ENCODE results near the gene TP53TG5. TPM values are rescaled to one million over a fixed set of nuclear protein-coding genes. Genes with fewer than 3 reads are reported as not detected.

The TP53TG5 gene
- total RNA-seq, 1 experiment from 2014 or later = 0.85 TPM

GRCh38 chr20:45407783-45408645 lies 29.9 kb upstream of the TP53TG5 start, which contains the start of gene DBNDD2 (continued):
- no peak for TF ChIP-seq MAX (CRISPR knock-in tag; IDR thresholded peaks at IDR 0.05)

GRCh38 chr20:45407067-45407745 lies 29.1 kb upstream of the TP53TG5 start:
- Mint-ChIP-seq H3K4me1 (peaks cover 12% of the 10 kb centered on the region), H3K27me3 (ENCODE audit: low read depth) (peaks cover 26% of the 10 kb centered on the region), H3K9me3 (peaks cover 6% of the 10 kb centered on the region; the same call in 1 of the 2 replicates), H3K4me3 (peak overlapping the region; percentile 84), H3K36me3 (peaks cover 14% of the 10 kb centered on the region), H3K27ac (peak overlapping the region; percentile 18; the same call in 1 of the 2 replicates)
- DNase-seq (ENCODE audit: low spot score) = no peak
- peak; percentile 46 for ATAC-seq
- TF ChIP-seq MAX (CRISPR knock-in tag; IDR thresholded peaks at IDR 0.05) (0 out of 2 replicates have a peak, but pooled peaks have one; percentile 19), ZNF219 (CRISPR knock-in tag; IDR thresholded peaks at IDR 0.05; ENCODE audit: borderline replicate concordance) (no peak)
- ChIA-PET POLR2A (interaction anchor here (0.9 to 2.2 kb wide), 6 partner anchors 9 to 71 kb away, joined by 3 to 10 read pairs (median 6); partner anchors contain the start of genes PIGT and SYS1), CTCF (interaction anchor here (0.6 to 3.5 kb wide), 15 partner anchors 9 to 113 kb away, joined by 4 to 56 read pairs (median 7); partner anchors contain the start of genes MATN4, PIGT and SYS1)

GRCh38 chr20:45406260-45407066 lies 28.3 kb upstream of the TP53TG5 start:
- ATAC-seq (peak; percentile 50), DNase-seq (ENCODE audit: low spot score) (peak; percentile 76)
- Mint-ChIP-seq H3K9me3 (peaks cover 13% of the 10 kb centered on the region), H3K27me3 (ENCODE audit: low read depth) (peaks cover 29% of the 10 kb centered on the region), H3K4me3 (peak overlapping the region; percentile 84), H3K36me3 (peaks cover 21% of the 10 kb centered on the region), H3K4me1 (peaks cover 12% of the 10 kb centered on the region), H3K27ac (peak overlapping the region; percentile 86; the same call in 1 of the 2 replicates)
- ChIA-PET CTCF (interaction anchor here (0.9 to 3.5 kb wide), 16 partner anchors 9 to 113 kb away, joined by 4 to 56 read pairs (median 7); partner anchors contain the start of genes MATN4, PIGT and SYS1), POLR2A (interaction anchor here (0.9 to 2.2 kb wide), 6 partner anchors 29 to 72 kb away, joined by 3 to 10 read pairs (median 6); partner anchors contain the start of gene SYS1)
- peak; percentile 60 for TF ChIP-seq E2F5 (CRISPR knock-in tag; IDR thresholded peaks at IDR 0.05)
- peak; percentile 54; the same call in 1 of the 2 replicates for TF ChIP-seq HMGXB4 (CRISPR knock-in tag; IDR thresholded peaks at IDR 0.05)
- TF ChIP-seq FOXP4 (CRISPR knock-in tag; IDR thresholded peaks at IDR 0.05) = 0 out of 2 replicates have a peak, but pooled peaks have one; percentile 24
- TF ChIP-seq TCF7 (CRISPR knock-in tag; IDR thresholded peaks at IDR 0.05; ENCODE audit: low read depth) = 0 out of 2 replicates have a peak, but pooled peaks have one; percentile 11
- no peak for TF ChIP-seq AFF4 (CRISPR knock-in tag; IDR thresholded peaks at IDR 0.05; ENCODE audit: borderline replicate concordance)
- peak; percentile 70; the same call in 1 of the 2 replicates for TF ChIP-seq ZNF416 (CRISPR knock-in tag; IDR thresholded peaks at IDR 0.05)
- TF ChIP-seq ZNF263 (CRISPR knock-in tag; IDR thresholded peaks at IDR 0.05; ENCODE audit: low read depth) = 0 out of 2 replicates have a peak, but pooled peaks have one; percentile 40
- TF ChIP-seq MAX (CRISPR knock-in tag; IDR thresholded peaks at IDR 0.05) = 0 out of 2 replicates have a peak, but pooled peaks have one; percentile 1
- TF ChIP-seq KAT7 (CRISPR knock-in tag; IDR thresholded peaks at IDR 0.05; ENCODE audit: borderline replicate concordance) = peak; percentile 45; the same call in 1 of the 2 replicates
- no peak for TF ChIP-seq MLX (CRISPR knock-in tag; IDR thresholded peaks at IDR 0.05)
- TF ChIP-seq MYBL2 (CRISPR knock-in tag; IDR thresholded peaks at IDR 0.05) = no peak
- peak; percentile 51; the same call in 1 of the 2 replicates for TF ChIP-seq NFE2L1 (CRISPR knock-in tag; IDR thresholded peaks at IDR 0.05)
- peak; percentile 30; the same call in 1 of the 2 replicates for TF ChIP-seq GABPB1 (CRISPR knock-in tag; IDR thresholded peaks at IDR 0.05)
